NT2/D1 (cell line): ENCODE measurements around the gene CLEC16A.

Experiments used
- SUZ12 ChIP-seq: IDR thresholded peaks from 2 replicates; pipeline ENCODE4 v1.6.1; 2011; ENCODE audit not compliant: insufficient read length, insufficient read depth; ENCODE audit errors: extremely low read depth
- YY1 ChIP-seq: IDR thresholded peaks from 2 replicates; pipeline ENCODE4 v1.6.1; 2011; ENCODE audit not compliant: insufficient read length, insufficient read depth
- ZNF274 ChIP-seq: IDR thresholded peaks from 2 replicates; pipeline ENCODE4 v1.6.1; 2011; ENCODE audit warnings: mild to moderate bottlenecking, low read depth, low read length

GRCh38 chr16:10920726-10921427 is 23.5 kb upstream of the CLEC16A start:
- TF ChIP-seq YY1, result no peak
- no peak for TF ChIP-seq ZNF274
- no peak for TF ChIP-seq SUZ12
